Suprapubic skin (tissue), 4 donors: ENCODE data around the gene RASSF4. TPM values are rescaled to one million over a fixed set of nuclear protein-coding genes. Genes with fewer than 3 reads are reported as not detected.
A peak's percentile ranks its signal among the peaks of the same experiment; 100 is the strongest.

Experiments used
- DNase-seq, 2 donors: peaks; one replicate each; pipeline ENCODE4 v3.0.0-alpha.2; 2019; ENCODE audit warnings: low spot score in 2 of 2
- H3K27ac ChIP-seq: fragments of 200-600 bp; sonication (generic); one replicate; pipeline ENCODE4 v1.5.1; 2019
- H3K27me3 ChIP-seq: fragments of 200-600 bp; sonication (generic); one replicate; pipeline ENCODE4 v1.5.1; 2019
- H3K36me3 ChIP-seq: fragments of 200-600 bp; sonication (generic); one replicate; pipeline ENCODE4 v1.5.1; 2019
- H3K4me1 ChIP-seq: fragments of 200-600 bp; sonication (generic); one replicate; pipeline ENCODE4 v1.5.1; 2019
- H3K4me3 ChIP-seq: fragments of 200-600 bp; sonication (generic); one replicate; pipeline ENCODE4 v1.5.1; 2019; ENCODE audit warnings: mild to moderate bottlenecking
- H3K9me3 ChIP-seq: fragments of 200-600 bp; sonication (generic); one replicate; pipeline ENCODE4 v1.5.1; 2019
- CTCF ChIP-seq, 2 donors: fragments of 200-600 bp in 1 of 2; fragments of 450-650 bp in 1 of 2; sonication (generic) in 1 of 2; IDR thresholded peaks; one replicate each; pipeline ENCODE4 v1.5.1; 2016 to 2019; ENCODE audit warnings: antibody characterized with exemption in 2 of 2, mild to moderate bottlenecking in 1 of 2, moderate library complexity in 1 of 2
- EP300 ChIP-seq: sonication (generic); formaldehyde crosslinking; IDR thresholded peaks from one replicate; pipeline ENCODE4 v1.6.1; 2017; ENCODE audit warnings: antibody characterized with exemption
- POLR2A ChIP-seq, 2 donors: fragments of 450-650 bp; IDR thresholded peaks; one replicate each; pipeline ENCODE4 v1.6.1; 2017; ENCODE audit warnings: antibody characterized with exemption in 2 of 2, mild to moderate bottlenecking in 2 of 2, moderate library complexity in 2 of 2
- POLR2AphosphoS5 ChIP-seq, 3 donors: sonication (generic); formaldehyde crosslinking; IDR thresholded peaks; one replicate each; pipeline ENCODE4 v1.6.1; 2017; ENCODE audit warnings: antibody characterized with exemption in 3 of 3
- WGBS: methylation state at CpG from one replicate; pipeline ENCODE4 v1.1.5; 2018; 5-methylcytosine and 5-hydroxymethylcytosine counted together
- total RNA-seq, 4 donors: library from RNA; depleted of rRNA; stranded (reverse); fragments of >200 nt; gene quantifications; one replicate each; pipeline ENCODE4 v1.1.0, GENCODE V29; 2016

The RASSF4 gene
- total RNA-seq, 4 donors from 2014 or later = 4.4 to 23.3 (median 12.9) TPM

GRCh38 chr10:44949915-44950314, 9.7 kb upstream of the RASSF4 start:
- no peak for DNase-seq
- H3K27me3 ChIP-seq = no peaks in the 10 kb centered on the region
- no peaks in the 10 kb centered on the region for H3K9me3 ChIP-seq
- TF ChIP-seq CTCF (IDR thresholded peaks at IDR 0.05) (no peak), POLR2AphosphoS5 (IDR thresholded peaks at IDR 0.05) (no peak), POLR2A (IDR thresholded peaks at IDR 0.05) (no peak), EP300 (no peak)
- H3K4me1 ChIP-seq = no peaks in the 10 kb centered on the region
- H3K27ac ChIP-seq = no peak overlapping the region
- H3K4me3 ChIP-seq = no peak overlapping the region
- WGBS = 86% methylated on average over 3 of the region's 3 CpGs
- no peaks in the 10 kb centered on the region for H3K36me3 ChIP-seq

GRCh38 chr10:44950326-44951225, 9.0 kb upstream of the RASSF4 start:
- Histone ChIP-seq H3K27me3 (no peaks in the 10 kb centered on the region), H3K4me3 (no peak overlapping the region), H3K9me3 (no peaks in the 10 kb centered on the region), H3K27ac (no peak overlapping the region), H3K4me1 (peaks cover 3% of the 10 kb centered on the region), H3K36me3 (no peaks in the 10 kb centered on the region)
- DNase-seq = peak in 1 of 2 donors; percentile 27
- WGBS = 92% methylated on average over 10 of the region's 10 CpGs
- TF ChIP-seq CTCF (IDR thresholded peaks at IDR 0.05) (no peak), POLR2A (IDR thresholded peaks at IDR 0.05) (no peak), EP300 (no peak), POLR2AphosphoS5 (IDR thresholded peaks at IDR 0.05) (no peak)

GRCh38 chr10:44951576-44952226, 7.9 kb upstream of the RASSF4 start:
- DNase-seq = peak in 1 of 2 donors; percentile 28

GRCh38 chr10:44952779-44953231, 6.8 kb upstream of the RASSF4 start:
- WGBS = 81% methylated on average over 2 of the region's 2 CpGs
- H3K27me3 ChIP-seq = no peaks in the 10 kb centered on the region
- H3K9me3 ChIP-seq = no peaks in the 10 kb centered on the region
- peak in 1 of 2 donors; percentile 8 for DNase-seq
- peaks cover 4% of the 10 kb centered on the region for H3K36me3 ChIP-seq
- H3K4me1 ChIP-seq = peaks cover 11% of the 10 kb centered on the region
- no peak overlapping the region for H3K27ac ChIP-seq
- H3K4me3 ChIP-seq = no peak overlapping the region
- TF ChIP-seq POLR2AphosphoS5 (IDR thresholded peaks at IDR 0.05) (no peak), CTCF (IDR thresholded peaks at IDR 0.05) (no peak), POLR2A (IDR thresholded peaks at IDR 0.05) (no peak), EP300 (no peak)

More at GRCh38 chr10:44951576-44952226, 7.9 kb upstream of the RASSF4 start:
- no peaks in the 10 kb centered on the region for H3K27me3 ChIP-seq
- TF ChIP-seq POLR2AphosphoS5 (IDR thresholded peaks at IDR 0.05) (no peak), CTCF (IDR thresholded peaks at IDR 0.05) (no peak)
- no peak overlapping the region for H3K4me3 ChIP-seq
- no peaks in the 10 kb centered on the region for H3K9me3 ChIP-seq
- WGBS = 88% methylated on average over 7 of the region's 7 CpGs
- H3K4me1 ChIP-seq = peaks cover 6% of the 10 kb centered on the region
- H3K27ac ChIP-seq = no peak overlapping the region
- peaks cover 4% of the 10 kb centered on the region for H3K36me3 ChIP-seq

GRCh38 chr10:44954042-44954441, 5.6 kb upstream of the RASSF4 start:
- H3K27me3 ChIP-seq = no peaks in the 10 kb centered on the region
- no peak for DNase-seq
- TF ChIP-seq POLR2AphosphoS5 (IDR thresholded peaks at IDR 0.05) (no peak), POLR2A (IDR thresholded peaks at IDR 0.05) (no peak), EP300 (no peak), CTCF (IDR thresholded peaks at IDR 0.05) (no peak)
- H3K36me3 ChIP-seq = peaks cover 4% of the 10 kb centered on the region
- peaks cover 23% of the 10 kb centered on the region for H3K4me1 ChIP-seq
- H3K9me3 ChIP-seq = no peaks in the 10 kb centered on the region
- no peak overlapping the region for H3K27ac ChIP-seq
- H3K4me3 ChIP-seq = no peak overlapping the region
